Renal pelvis (tissue), 12 donors: ENCODE results near the gene CTAGE4. TPM values are rescaled to one million over a fixed set of nuclear protein-coding genes. Genes with fewer than 3 reads are reported as not detected.
"Not testable (repeated sequence)": the region's sequence is repeated elsewhere in the genome, so short reads cannot be mapped to it uniquely, and the experiment has no call there.

Experiments used
- DNase-seq: peaks from one replicate; pipeline ENCODE4 v3.0.0-alpha.2; 2013
- long read RNA-seq, 16 experiments: transcript quantifications; one replicate each; lab custom pipeline, GENCODE V29; 2026
- polyA plus RNA-seq, 3 donors: library from polyadenylated mRNA; unstranded; fragments of 120-200 nt; gene quantifications; one replicate each; pipeline ENCODE4 v1.2.1, GENCODE V29; 2013; ENCODE audit not compliant: insufficient read length in 3 of 3

The CTAGE4 gene, protein sequence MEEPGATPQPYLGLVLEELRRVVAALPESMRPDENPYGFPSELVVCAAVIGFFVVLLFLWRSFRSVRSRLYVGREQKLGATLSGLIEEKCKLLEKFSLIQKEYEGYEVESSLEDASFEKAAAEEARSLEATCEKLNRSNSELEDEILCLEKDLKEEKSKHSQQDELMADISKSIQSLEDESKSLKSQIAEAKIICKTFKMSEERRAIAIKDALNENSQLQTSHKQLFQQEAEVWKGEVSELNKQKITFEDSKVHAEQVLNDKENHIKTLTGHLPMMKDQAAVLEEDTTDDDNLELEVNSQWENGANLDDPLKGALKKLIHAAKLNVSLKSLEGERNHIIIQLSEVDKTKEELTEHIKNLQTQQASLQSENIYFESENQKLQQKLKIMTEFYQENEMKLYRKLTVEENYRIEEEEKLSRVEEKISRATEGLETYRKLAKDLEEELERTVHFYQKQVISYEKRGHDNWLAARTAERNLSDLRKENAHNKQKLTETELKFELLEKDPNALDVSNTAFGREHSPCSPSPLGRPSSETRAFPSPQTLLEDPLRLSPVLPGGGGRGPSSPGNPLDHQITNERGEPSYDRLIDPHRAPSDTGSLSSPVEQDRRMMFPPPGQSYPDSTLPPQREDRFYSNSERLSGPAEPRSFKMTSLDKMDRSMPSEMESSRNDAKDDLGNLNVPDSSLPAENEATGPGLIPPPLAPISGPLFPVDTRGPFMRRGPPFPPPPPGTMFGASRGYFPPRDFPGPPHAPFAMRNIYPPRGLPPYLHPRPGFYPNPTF
- polyA plus RNA-seq, result 10 to 100 TPM in 1 of 3 donors, 1 to 10 TPM in 2; 1.7 to 10.5 (median 3.1) TPM
- long read RNA-seq, donor 1, partial matches to known transcripts, result 0 of 2 reads
- long read RNA-seq, donor 1, other reads (novel, unspliced or antisense), result 0 of 2 reads
- long read RNA-seq, donor 2, partial matches to known transcripts, result 25 of 26 reads
- long read RNA-seq, donor 2, other reads (novel, unspliced or antisense), result 0 of 26 reads
- long read RNA-seq, donor 3, partial matches to known transcripts, result 0 of 1 reads
- long read RNA-seq, donor 3, other reads (novel, unspliced or antisense), result 0 of 1 reads
- long read RNA-seq, donor 4, partial matches to known transcripts, result 0 of 1 reads
- long read RNA-seq, donor 4, other reads (novel, unspliced or antisense), result 0 of 1 reads
- long read RNA-seq, donor 5, result 0 reads
- long read RNA-seq, donor 6, partial matches to known transcripts, result 0 of 3 reads
- long read RNA-seq, donor 6, other reads (novel, unspliced or antisense), result 0 of 3 reads
- long read RNA-seq, donor 7, result 0 reads
- long read RNA-seq, donor 8, result 0 reads
- long read RNA-seq, donor 9, result 0 reads
- long read RNA-seq, donor 10, partial matches to known transcripts, result 0 of 3 reads
- long read RNA-seq, donor 10, other reads (novel, unspliced or antisense), result 0 of 3 reads
- long read RNA-seq, donor 11, partial matches to known transcripts, result 0 of 1 reads
- long read RNA-seq, donor 11, other reads (novel, unspliced or antisense), result 0 of 1 reads
- long read RNA-seq, donor 12, partial matches to known transcripts, result 11 of 34 reads
- long read RNA-seq, donor 12, other reads (novel, unspliced or antisense), result 20 of 34 reads
- long read RNA-seq, donor 13, partial matches to known transcripts, result 5 of 17 reads
- long read RNA-seq, donor 13, other reads (novel, unspliced or antisense), result 11 of 17 reads
- long read RNA-seq, donor 14, partial matches to known transcripts, result 0 of 3 reads
- long read RNA-seq, donor 14, other reads (novel, unspliced or antisense), result 0 of 3 reads
- long read RNA-seq, donor 15, partial matches to known transcripts, result 0 of 2 reads
- long read RNA-seq, donor 15, other reads (novel, unspliced or antisense), result 0 of 2 reads
- long read RNA-seq, donor 16, result 0 reads

DNA sequence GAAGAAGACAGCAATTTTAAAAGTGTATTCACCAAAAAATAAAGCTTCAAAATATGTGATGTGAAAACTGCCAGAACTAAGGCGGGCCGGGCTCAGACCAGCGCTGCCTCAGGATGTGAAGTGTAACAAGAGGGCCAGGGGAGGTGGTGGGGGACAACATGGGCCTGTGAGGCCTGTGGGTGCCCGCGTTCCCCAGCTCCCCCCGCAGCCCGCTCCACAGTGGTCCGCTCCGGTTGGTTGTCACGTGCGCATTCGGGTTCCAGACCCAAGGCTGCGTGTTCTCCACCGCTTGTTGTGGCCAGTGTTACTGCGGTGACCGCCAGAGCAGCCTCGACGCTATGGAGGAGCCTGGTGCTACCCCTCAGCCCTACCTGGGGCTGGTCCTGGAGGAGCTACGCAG lies at the start of gene CTAGE4:
Gene CTAGE4, plus strand, starts transcription at position 301 of the 400 bp plus-strand sequence. Its CDS starts 38 bp downstream, at position 339.
- DNase-seq, result not testable (repeated sequence)

DNA sequence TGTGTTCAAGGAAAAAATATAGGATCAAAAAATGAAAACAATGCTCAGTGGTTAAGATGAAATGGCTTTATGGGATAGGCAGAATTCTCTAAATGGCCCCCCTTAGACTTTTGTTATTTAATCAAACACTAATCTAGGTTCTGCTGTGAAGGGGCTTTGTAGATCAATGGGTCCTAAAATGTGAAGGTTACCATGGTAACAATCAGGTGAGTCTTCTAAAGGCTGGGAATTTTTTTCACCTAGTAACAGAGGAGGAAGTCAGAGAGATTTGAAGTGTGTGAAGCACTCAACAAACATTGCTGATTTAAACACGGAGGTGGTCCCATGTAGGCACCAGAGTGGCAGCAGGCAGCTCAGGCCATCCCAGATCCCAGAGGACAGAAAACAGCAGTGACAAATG lies 49.1 kb upstream of the CTAGE4 start:
- DNase-seq, result no peak

DNA sequence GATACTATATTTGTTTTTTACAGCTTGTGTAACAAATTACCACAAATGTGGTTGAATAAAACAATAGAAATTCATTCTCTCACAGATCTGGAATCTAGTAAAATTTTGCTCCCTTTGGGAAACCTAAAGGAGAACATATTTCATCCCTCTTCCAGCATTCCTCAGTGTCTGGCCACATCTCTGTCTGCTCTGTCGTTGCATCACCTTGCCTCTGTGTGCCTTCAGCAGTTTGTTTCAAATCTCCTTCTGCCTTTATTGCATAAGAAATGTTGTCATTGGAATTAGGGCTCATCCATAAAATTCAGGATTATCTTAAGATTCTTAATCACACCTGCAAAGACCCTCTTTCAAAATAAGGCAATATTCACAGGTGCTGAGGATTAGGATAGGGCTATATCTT lies 45.8 kb upstream of the CTAGE4 start:
- DNase-seq, result no peak

DNA sequence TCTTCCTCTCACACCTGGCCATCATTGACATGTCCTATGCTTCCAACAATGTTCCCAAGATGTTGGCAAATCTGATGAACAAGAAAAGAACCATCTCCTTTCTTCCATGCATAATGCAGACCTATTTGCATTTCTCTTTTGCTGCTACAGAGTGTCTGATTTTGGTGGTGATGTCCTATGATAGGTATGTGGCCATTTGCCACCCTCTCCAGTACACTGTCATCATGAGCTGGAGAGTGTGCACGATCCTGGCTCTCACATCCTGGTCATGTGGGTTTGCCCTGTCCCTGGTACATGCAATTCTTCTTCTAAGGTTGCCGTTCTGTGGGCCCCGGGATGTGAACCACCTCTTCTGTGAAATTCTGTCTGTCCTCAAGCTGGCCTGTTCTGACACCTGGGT lies 41.1 kb upstream of the CTAGE4 start:
- DNase-seq, result no peak

DNA sequence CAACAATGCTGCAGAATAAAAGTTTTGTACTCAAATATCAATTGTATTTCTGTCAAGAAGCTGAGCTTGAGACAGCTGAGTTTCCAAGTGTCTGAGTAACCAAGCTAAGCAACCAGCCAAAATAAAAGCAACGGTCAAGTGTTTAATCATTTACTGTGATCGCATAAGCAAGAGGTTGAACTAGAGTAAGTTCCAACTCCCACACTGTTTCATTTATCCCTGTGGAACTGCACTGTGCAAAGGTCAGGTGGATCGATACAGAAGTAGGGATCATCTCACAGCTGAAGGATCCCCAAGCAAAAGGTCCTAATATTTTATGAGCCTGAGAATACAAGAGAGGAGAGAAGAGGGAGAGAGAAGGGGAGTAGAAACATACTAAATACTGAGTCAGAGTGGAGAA lies 38.8 kb upstream of the CTAGE4 start:
- DNase-seq, result no peak

DNA sequence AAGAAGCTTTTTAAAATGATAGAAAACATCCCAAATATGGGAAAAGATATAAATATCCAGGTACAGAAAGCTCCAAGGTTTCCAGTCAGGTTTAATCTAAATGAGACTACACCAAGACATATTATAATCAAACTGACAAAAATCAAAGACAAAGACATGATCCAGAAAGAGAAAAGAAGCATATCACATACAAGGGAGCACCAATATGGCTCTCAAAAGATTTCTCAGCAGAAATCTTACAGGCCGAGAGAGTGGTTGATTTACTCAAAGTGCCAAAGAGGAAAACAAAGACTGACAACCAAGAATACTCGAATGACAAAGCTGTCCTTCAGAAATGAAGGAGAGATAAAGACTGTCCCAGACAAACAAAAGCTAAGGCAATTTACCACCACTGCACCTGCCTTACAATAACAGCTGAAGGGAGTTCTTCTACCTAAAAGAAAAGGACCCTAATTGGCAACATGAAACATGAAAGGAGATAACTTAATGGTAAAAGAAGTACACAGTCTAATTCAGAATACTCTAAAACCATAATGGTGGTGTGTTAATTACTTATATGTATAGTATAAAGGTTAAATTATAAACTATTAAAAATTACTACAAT lies 34.9 kb upstream of the CTAGE4 start:
- DNase-seq, result no peak

DNA sequence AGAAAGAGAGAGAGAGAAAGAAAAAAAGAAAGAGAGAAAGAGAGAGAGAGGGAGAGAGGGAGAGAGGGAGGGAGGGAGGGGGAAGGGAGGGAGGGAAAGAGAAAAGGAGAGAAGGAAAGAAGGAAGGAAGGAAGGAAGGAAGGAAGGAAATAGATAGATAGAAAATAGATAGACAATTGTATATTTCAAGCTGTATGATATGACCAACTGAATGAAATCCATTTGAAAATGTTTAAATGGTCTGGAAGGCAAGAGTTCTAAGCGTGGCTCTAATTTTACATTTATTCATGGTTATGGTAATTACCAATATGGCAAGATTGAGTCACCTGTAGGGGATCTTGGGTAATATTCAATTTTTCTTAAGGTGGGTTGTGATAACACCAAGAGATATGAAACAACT lies 24.4 kb upstream of the CTAGE4 start:
- no peak for DNase-seq

DNA sequence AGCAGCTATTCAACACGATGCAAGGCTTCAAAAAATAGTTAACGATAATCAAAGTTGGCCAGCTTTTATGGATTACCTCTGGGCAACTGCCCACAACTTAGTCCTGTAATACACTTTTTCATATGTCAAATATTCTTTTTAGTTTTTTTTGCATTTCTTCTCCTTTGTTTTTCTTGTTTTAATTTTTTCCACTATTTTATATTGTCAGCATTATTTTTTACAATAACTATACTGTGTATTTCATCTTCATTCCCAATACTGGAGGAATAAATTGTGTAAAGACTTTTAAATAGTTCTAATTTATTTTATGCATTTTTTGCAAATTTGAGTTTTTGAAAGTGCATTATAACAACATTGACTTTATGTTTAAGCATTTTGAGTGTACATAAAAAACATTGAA lies 18.5 kb upstream of the CTAGE4 start:
- DNase-seq, result no peak

DNA sequence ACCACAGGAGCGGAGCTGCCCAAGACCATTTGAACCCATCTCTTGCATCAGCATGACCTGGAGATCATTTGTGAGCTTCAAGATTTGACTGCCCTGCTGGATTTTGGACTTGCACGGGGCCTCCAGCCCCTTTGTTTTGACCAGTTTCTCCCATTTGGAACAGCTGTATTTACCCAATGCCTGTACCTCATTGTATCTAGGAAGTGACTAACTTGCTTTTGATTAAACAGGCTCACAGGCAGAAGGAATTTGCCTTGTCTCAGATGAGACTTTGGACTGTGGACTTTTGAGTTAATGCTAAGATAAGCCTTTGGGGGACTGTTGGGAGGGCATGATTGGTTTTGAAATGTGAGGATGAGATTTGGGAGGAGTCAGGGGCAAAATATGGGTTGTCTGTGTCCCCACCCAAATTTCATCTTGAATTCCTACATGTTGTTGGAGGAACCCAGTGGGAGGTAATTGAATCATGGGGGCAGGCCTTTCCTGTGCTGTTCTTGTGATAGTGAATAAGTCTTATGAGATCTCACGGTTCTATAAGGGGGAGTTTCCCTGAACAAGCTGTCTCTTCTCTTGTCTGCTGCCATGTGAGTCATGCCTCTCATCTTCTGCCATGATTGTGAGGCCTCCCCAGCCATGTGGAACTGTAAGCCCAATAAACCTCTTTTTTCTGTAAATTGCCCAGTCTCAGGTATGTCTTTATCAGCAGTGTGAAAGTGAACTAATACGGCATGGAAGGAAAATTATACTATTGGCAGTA lies 11.5 kb upstream of the CTAGE4 start:
- DNase-seq, result not testable (repeated sequence)

DNA sequence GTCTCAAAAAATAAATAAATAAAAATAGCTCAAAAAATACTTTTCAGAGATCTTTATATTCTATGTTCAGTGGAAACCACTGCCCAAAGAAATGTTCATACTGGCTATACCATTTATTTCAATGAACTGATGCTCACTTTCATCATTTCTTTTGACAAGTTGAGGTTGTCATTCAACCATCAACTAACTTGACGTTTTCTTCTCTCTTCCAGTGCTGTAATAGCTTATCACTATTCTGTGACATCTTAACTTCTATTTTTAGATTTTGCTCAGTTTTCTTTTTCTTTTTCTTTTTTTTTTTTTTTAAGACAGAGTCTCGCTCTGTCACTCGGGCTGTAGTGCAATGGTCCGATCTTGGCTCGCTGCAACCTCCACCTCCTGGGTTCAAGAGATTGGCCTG lies 8.7 kb upstream of the CTAGE4 start:
- no peak for DNase-seq

DNA sequence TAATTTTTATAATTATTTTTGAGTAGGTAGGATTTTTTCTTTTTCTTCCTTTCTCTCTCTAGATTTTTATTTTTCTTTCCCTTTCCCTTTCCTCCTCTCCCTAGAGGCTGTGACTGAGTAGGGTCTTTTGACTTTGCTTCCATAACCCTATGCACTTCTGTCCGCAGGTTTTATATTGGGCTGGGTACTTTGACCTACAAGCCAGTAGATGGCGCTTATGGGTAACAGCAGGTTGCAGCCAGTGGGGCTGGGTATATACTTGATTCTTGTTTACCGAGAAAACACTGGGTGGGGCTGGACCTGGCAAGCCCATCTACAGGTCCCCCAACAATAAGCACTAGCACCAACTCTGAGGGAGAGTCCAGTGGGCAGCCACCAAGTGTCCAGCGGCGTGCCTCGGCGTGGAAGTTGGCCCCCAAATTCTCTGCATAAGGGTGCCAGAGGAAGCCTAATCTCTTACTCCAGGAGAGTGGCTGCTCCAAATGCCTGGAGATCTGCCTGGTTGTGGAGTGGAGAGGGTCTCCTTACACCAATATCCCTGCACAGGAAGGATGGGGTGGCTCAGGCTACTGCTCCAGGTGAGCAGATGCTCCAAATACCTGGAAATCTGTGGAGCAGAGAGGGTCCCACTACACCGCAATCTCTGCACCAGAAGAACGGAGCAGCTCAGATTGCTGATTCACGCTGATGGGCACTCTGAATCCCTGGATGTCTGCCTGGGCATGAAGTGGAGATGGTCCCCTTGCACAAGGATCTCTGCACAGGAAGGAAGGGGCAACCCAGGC lies 4.7 kb upstream of the CTAGE4 start:
- DNase-seq, result peak; percentile 7

DNA sequence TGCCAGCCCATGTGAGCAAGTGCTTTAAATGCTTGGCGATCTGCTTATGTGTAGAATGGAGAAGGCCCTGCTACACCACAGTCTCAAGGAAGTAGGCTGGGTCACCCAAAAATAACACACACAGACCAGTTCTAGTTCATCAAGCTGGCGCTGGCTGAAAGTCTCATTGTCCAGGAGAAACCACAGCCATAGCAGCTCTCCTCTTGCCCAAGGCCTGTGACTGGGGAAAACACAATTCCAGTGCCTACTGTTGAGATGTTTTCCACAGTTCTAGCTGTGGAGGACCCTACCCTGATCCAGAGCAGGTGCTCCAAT lies 4.1 kb upstream of the CTAGE4 start:
- not testable (repeated sequence) for DNase-seq

DNA sequence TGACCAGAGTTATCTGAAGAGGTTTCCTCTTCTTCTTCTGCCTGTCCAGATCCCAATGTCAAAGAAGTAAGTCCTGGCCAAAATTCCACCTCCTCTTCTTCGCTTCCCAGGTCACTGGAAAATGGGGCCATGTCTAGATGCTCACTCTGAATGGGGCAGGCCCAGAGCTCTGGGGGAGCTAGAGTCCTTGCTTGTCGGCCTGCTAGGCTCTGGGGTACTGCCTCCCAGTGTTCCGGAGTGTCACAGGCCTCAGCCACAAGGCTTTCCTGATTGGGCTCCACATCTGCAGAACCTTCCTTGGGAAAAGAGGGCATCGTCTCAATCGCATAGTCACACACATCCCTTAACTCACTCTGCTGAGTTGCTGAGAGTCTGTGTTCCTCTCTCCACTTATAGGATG lies 4.6 kb downstream of the CTAGE4 start:
- not testable (repeated sequence) for DNase-seq

DNA sequence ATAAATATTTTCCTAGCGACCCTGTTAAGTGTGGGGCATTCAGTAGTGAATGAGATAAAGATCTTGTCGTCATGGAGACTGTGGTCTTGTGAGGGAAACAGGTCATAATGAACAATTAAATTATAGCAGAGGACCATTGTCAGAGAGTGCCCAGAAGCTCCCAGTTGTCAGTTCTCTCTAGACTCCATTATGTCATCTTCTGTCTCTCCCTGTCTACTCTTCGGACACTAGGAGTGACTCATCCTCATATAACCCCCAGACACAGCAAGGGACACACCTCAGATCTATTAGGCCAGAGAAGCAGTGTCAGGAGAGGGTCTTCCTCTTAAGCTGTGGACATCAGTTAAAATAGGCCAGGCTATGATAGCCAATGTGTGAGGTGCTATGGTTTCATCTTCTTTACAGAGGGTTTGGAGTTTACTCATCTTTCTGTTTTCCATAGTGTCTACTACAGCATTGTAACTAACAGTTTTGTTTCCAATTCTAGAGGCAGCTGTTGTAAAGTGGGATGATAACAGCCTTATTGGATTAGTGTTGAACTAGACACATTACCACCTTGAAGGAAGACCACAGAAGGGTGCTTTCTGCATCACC lies 5.4 kb downstream of the CTAGE4 start:
- not testable (repeated sequence) for DNase-seq

DNA sequence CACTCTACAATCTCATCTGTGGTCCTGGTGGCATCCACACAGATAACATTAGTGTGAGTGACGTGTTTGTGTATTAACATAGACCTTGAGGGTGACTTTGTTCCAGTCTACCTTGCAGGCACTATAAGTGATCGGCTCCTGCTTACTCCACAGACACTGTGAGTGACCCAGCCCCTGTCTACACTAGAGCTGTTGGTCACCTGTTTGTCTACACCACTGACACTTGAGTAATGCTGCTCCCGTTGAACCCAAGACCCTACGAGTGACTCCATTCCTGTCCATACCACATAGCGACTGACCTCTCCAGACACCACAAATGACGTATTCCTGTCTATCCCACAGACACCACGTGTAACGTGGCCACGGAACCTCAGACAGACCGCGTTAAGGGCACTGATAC lies 10.5 kb downstream of the CTAGE4 start:
- not testable (repeated sequence) for DNase-seq

DNA sequence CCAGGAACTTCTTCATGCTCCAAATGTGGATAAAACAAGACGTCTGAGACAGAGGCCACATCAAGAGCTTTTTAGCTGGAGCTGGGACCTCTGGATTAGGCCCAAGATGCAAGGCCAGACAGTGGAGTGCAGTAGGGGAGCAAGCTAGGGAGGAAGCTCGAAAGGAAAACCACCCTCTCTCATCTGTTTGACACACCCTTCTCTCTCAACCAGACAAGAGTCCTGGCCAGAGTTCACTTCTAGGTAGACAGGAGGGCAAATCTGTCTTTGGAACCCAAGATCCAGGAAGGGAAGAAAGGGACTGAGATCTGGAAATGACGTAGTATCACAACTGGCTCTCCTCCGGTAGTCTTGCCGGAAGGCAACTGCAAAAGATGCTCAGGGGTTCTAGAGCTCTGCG lies 11.2 kb downstream of the CTAGE4 start:
- DNase-seq, result not testable (repeated sequence)

DNA sequence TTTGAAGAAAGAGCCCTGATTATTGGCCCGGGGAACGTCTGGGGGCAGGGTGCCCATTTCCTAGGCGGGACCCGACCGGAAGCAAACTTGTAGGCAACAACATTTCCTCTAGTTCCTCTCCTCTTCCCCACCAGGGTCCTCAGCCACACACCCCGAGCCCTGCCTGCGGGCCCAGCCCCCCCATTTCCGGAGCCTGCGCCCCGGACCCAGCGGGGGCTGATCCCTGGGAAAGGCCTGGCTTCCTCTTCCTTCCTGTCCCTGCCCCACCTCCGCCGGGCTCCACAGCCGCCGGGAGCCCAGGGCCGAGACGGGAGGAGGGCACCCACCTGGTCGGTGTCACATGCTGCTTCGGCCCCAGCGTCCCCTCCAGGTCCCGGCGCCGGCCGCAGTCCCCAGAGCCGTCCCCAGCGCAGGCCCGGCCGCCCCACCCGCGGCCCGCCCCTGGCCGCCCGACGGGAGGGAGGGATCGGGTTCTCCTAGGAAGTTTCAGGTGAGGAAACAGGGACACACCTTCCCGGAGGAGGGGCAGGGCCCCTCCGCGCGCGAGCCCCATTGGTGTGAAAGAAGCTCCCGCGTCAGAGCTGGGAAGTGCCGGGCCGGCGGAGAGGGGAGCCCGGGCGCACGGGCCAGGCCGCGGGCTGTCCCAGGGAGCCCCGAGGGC lies 12.1 kb downstream of the CTAGE4 start, which contains the start of gene ARHGEF35:
Gene ARHGEF35, minus strand, starts transcription at position 622 of the 661 bp plus-strand sequence. CDS start 7,450 bp downstream, outside the sequence.
- DNase-seq, result not testable (repeated sequence)

DNA sequence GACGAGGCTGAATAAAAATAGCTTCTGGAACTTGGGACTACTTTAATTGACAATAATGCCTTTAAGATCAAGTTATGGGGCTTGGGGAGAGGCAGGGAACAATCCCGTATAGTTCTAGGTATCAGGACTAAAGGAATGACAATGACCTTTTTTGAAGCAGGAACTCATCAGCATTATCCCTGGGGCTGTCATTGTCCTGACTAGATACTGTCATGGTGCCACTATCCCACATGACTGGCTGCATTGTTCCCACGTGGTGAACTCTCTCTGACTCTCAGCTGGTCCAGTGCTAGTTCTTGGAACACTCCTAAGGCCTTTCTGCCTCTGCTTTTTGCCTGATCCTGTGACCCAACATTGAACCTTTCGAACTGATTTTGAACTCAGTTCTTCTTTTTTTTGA lies 15.7 kb downstream of the CTAGE4 start:
- not testable (repeated sequence) for DNase-seq
